ENCODE results near the gene HECW1.

The HECW1 gene

DNA sequence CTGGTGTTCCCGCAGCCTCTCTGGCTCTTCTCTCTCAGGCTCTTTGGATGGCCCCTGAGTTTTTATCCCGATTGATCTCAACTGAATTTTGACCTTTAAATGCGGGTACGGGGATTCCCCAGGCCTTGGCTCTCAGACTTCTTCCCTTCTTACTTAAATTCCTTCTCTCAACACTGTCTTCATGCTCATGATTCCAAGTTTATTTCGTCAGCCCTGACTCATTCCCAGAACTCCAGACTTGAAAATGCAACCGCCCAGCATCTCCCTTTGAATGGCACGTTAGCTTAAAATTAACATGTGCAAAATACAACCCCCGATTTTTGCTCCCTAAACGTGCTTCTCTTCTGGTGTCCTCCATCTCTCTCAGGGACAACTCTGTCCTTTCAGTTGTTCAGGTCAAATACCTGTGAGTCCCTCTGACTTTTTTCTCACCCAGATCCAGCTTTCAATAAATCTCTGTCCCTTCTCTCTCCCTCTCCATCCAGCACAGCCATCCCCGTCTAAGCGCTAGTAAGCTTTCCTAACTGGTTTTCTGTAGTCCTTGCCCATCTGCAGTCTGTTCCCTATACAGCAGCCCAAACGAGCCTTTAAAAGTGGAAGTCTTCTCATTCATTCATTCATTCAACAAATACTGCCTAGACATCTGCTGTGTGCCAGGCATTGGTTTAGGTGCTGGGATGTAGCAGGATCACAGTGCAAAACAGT lies 7.1 kb downstream of the HECW1 start:
- H3K9me3 ChIP-seq (ENCODE audit: severe bottlenecking), result no peaks in the 10 kb centered on the region
- H3K36me3 ChIP-seq, result no peaks in the 10 kb centered on the region
- TF ChIP-seq, protein P1, sequence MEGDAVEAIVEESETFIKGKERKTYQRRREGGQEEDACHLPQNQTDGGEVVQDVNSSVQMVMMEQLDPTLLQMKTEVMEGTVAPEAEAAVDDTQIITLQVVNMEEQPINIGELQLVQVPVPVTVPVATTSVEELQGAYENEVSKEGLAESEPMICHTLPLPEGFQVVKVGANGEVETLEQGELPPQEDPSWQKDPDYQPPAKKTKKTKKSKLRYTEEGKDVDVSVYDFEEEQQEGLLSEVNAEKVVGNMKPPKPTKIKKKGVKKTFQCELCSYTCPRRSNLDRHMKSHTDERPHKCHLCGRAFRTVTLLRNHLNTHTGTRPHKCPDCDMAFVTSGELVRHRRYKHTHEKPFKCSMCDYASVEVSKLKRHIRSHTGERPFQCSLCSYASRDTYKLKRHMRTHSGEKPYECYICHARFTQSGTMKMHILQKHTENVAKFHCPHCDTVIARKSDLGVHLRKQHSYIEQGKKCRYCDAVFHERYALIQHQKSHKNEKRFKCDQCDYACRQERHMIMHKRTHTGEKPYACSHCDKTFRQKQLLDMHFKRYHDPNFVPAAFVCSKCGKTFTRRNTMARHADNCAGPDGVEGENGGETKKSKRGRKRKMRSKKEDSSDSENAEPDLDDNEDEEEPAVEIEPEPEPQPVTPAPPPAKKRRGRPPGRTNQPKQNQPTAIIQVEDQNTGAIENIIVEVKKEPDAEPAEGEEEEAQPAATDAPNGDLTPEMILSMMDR (IDR thresholded peaks at IDR 0.05; ENCODE audit: low read depth, low read length), result no peak
- no peak overlapping the region for H3K4me3 ChIP-seq (ENCODE audit: low read depth, low read length)
- H3K27ac ChIP-seq, result no peak overlapping the region
- H3K27me3 ChIP-seq (ENCODE audit: insufficient read depth, low read depth, severe bottlenecking), result peaks cover 16% of the 10 kb centered on the region
- DNase-seq, result no peak

DNA sequence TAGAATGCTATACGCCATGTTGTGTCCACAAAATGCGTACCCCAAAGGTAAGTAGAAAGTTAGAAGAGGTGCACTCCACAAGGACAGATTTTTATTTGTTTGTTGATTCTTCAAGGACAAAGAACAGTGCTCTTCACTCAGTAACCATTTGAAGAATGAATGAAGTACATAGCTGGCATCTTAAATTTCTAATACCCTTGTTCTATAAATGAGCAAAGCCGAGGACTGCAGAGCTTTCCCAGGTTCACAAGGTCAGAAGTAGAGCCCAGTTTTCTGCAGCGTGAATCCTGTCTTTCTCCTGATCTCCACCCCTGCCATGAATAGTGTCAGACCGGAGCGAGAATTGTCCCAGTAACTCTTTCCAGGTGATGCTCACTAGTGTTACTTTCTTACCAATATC lies 9.5 kb downstream of the HECW1 start:
- Histone ChIP-seq H3K4me3 (ENCODE audit: low read depth, low read length) (no peak overlapping the region), H3K27me3 (ENCODE audit: insufficient read depth, low read depth, severe bottlenecking) (peaks cover 4% of the 10 kb centered on the region), H3K9me3 (ENCODE audit: severe bottlenecking) (no peaks in the 10 kb centered on the region), H3K36me3 (no peaks in the 10 kb centered on the region), H3K27ac (no peak overlapping the region)
- TF ChIP-seq, protein P1 (IDR thresholded peaks at IDR 0.05; ENCODE audit: low read depth, low read length), result no peak
- DNase-seq, result no peak

DNA sequence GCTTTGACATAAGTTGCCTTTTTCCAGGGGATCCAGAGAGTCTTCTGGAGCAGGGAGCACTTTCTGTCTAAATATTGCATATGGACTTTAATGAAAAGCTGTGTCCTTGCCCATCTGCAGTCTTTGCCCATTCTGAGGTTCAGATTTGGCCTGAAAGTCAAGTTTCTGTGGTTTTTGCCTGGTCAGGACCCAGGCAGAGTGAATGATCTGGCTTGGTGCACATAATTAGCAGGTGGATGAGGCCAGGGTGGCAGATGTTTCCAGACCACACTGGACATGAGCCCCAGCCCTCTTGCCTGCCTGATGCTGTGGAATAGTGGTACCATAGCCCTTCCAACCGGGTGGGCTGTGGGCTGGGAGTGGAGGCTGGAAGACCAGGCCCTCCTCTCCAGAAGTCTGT lies 11.0 kb downstream of the HECW1 start:
- H3K4me3 ChIP-seq (ENCODE audit: low read depth, low read length), result no peak overlapping the region
- TF ChIP-seq, protein P1 (IDR thresholded peaks at IDR 0.05; ENCODE audit: low read depth, low read length), result no peak
- H3K27me3 ChIP-seq (ENCODE audit: insufficient read depth, low read depth, severe bottlenecking), result peaks cover 4% of the 10 kb centered on the region
- no peak for DNase-seq
- H3K36me3 ChIP-seq, result no peaks in the 10 kb centered on the region
- no peak overlapping the region for H3K27ac ChIP-seq
- H3K9me3 ChIP-seq (ENCODE audit: severe bottlenecking), result no peaks in the 10 kb centered on the region

DNA sequence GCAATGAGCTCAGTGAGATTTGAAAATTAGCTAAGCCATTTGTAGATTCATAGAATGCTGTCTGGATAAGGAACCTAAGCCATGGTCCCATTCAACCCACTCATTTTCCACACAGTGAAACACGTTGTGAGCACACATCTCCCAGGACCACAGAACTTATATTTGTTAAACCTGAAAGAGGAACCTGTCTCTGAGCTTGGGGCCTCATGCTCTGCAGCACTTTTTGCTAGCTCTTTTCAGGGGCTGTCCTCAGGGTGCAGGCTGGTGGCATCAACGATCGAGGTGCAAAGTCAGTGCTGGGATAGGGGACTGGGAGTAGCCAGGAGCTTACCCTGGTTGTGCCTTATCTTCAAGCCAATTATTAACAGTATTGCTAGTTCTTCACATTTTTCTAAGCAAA lies 11.9 kb downstream of the HECW1 start:
- TF ChIP-seq, protein P1 (IDR thresholded peaks at IDR 0.05; ENCODE audit: low read depth, low read length), result no peak
- no peak for DNase-seq
- Histone ChIP-seq H3K27ac (no peak overlapping the region), H3K4me3 (ENCODE audit: low read depth, low read length) (no peak overlapping the region), H3K9me3 (ENCODE audit: severe bottlenecking) (no peaks in the 10 kb centered on the region), H3K36me3 (no peaks in the 10 kb centered on the region), H3K27me3 (ENCODE audit: insufficient read depth, low read depth, severe bottlenecking) (no peaks in the 10 kb centered on the region)

DNA sequence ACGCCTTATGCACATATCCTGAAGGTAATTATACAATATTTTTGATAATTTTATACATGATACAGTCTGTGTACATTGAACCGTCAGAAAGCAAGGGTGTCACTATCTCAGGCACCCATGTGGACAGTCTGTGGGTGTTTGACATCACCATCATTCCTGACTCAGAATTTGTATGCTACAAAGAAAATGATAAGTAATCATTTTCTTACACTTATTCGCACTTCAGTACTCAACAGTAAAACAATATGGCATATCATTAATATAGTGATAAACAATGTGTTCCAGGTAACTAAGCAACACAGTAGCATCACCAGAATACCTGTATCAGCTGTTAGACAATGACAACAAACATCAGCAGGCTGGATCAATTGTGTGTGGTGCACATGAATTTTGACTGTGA lies 17.9 kb downstream of the HECW1 start:
- DNase-seq, result no peak
- no peaks in the 10 kb centered on the region for H3K9me3 ChIP-seq (ENCODE audit: severe bottlenecking)
- no peaks in the 10 kb centered on the region for H3K36me3 ChIP-seq
- TF ChIP-seq, protein P1 (IDR thresholded peaks at IDR 0.05; ENCODE audit: low read depth, low read length), result no peak
- H3K4me3 ChIP-seq (ENCODE audit: low read depth, low read length), result no peak overlapping the region
- no peaks in the 10 kb centered on the region for H3K27me3 ChIP-seq (ENCODE audit: insufficient read depth, low read depth, severe bottlenecking)
- no peak overlapping the region for H3K27ac ChIP-seq

DNA sequence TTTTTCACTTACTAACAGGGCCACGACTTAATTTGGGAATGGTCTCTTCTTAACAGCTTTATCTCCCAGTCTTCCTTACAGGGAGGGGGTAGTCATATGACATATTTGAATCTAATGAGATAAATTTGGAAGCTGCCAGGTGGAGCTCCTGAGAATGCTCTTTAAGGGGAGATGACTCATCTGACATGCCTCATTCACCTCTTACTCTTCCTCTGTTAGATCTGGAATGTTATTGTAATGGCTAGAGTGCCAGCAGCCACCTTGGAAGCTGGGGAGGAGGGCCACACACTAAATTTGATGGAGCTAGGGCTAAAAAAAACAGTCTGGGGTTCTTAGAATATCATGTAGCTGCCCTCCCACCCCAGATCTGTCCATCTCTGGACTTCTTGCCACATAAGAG lies 22.7 kb downstream of the HECW1 start:
- Histone ChIP-seq H3K27me3 (ENCODE audit: insufficient read depth, low read depth, severe bottlenecking) (peaks cover 2% of the 10 kb centered on the region), H3K9me3 (ENCODE audit: severe bottlenecking) (no peaks in the 10 kb centered on the region), H3K27ac (no peak overlapping the region), H3K4me3 (ENCODE audit: low read depth, low read length) (no peak overlapping the region), H3K36me3 (no peaks in the 10 kb centered on the region)
- no peak for DNase-seq
- TF ChIP-seq, protein P1 (IDR thresholded peaks at IDR 0.05; ENCODE audit: low read depth, low read length), result no peak
